ENCODE data around the gene CAB39L.

CAB39L gene

DNA sequence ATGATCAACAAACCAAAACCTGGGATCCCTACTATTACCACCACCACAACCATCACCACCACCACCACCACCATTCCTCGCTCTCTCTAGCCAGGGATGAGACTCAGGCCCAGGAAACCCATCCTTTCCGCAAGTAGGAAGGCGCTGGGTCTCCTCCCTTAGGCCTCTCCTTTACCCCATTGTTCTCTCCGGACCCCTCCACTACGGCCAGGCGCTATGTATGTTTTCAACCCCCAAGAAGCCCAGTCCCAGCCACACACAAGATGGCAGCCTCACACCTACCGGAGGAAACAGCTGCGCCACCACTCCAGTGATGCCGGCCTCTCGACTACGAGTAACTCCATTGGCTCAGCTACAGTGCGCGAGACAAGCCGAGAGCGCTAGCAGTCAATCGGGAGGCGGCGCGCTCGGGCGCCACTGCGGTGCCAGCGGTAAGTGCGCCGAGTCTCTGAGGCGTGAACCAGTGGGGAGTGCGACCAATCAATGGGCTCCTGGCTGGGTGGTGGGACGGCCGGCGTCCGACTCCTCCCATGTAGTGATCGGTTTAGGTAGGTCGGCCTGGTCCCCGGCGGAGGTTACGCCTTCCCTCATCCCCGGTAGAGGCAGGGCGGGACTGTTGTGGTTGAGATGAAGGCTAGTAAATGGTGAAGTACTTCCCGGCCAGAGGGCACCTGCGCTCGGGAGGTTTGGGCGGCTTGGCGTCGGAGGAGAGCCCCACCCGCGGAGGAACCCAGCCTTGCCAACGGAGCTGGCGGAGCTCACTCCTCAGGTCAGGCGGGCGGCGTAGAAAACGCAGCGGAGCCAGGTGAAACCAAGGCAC lies at the start of gene CAB39L, which contains the start of gene SETDB2:
Gene CAB39L (minus strand): TSS at position 361 of the 820 bp plus-strand sequence. CDS start 61,154 bp downstream, outside the sequence.
Gene SETDB2 (plus strand): TSS at position 571 of the 820 bp plus-strand sequence. CDS start 7,620 bp downstream, outside the sequence.
- in situ Hi-C loops (cut with MboI; ENCODE audit: low sequenced_read_pairs): no loop called here

GRCh38 chr13:49488563-49488962 lies 44.7 kb upstream of the CAB39L start:
- in situ Hi-C loops (cut with MboI; ENCODE audit: low sequenced_read_pairs): no loop called here

DNA sequence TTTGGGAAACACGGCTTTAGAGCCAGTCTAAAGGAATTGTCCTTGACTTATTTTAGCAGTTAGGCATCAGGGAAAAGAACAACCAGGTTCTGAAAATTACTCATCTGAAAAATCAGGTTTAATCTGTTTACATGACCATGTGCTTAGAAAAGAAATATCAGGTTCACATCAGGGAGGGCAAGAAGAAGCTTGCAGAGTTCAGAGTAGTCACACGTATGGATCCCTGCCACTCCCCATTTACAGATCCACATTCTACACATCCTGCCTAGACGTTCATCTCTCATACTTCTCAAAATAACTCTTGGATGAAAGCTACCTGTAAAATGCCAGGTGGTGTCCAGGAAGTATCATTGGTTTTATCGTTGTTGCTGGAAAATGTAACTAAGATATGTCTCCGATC lies 37.9 kb upstream of the CAB39L start:
- in situ Hi-C loops (cut with MboI; ENCODE audit: low sequenced_read_pairs): no loop called here

DNA sequence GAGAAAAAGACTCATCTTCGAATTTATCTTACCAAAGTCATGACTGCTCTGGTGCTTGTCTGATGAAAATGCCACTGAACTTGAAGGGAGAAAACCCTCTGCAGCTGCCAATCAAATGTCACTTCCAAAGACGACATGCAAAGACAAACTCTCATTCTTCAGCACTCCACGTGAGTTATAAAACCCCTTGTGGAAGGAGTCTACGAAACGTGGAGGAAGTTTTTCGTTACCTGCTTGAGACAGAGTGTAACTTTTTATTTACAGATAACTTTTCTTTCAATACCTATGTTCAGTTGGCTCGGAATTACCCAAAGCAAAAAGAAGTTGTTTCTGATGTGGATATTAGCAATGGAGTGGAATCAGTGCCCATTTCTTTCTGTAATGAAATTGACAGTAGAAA lies 32.7 kb upstream of the CAB39L start:
- in situ Hi-C loops (cut with MboI; ENCODE audit: low sequenced_read_pairs): no loop called here

GRCh38 chr13:49472186-49472585 lies 28.3 kb upstream of the CAB39L start:
- in situ Hi-C loops (cut with MboI; ENCODE audit: low sequenced_read_pairs): no loop called here

DNA sequence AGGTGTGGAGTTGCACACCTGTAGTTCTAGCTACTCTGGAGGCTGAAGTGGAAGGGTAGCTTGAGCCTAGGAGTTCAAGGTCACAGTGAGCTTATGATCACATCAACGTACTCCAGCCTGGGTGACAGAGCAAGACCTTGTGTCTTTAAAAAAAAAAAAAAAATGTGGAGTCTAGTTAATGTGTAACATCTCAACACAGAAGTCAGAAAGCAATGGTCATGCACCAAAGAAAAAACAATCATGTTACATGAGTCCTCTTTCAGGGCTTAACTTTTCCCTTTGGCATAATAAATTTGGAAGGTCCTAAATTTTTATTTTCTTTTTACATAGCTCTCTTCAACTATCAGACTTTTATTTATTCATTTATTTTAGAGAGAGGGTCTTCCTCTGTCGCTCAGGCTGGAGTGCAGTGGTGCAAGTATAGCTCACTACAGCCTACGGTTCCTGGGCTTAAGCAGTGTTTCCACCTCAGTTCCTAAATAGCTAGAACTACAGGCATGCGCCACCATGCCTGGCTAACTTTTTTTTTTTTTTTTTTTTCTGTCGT lies 22.5 kb upstream of the CAB39L start:
- in situ Hi-C loops (cut with MboI; ENCODE audit: low sequenced_read_pairs): no loop called here

- in situ Hi-C loops (cut with MboI; ENCODE audit: low sequenced_read_pairs): no loop called here
Measured at GRCh38 chr13:49464621-49465325, 20.9 kb upstream of the CAB39L start.

GRCh38 chr13:49464085-49464484 lies 20.2 kb upstream of the CAB39L start:
- in situ Hi-C loops (cut with MboI; ENCODE audit: low sequenced_read_pairs): no loop called here

- in situ Hi-C loops (cut with MboI; ENCODE audit: low sequenced_read_pairs): no loop called here
Measured at GRCh38 chr13:49459580-49459979, 15.7 kb upstream of the CAB39L start.

DNA sequence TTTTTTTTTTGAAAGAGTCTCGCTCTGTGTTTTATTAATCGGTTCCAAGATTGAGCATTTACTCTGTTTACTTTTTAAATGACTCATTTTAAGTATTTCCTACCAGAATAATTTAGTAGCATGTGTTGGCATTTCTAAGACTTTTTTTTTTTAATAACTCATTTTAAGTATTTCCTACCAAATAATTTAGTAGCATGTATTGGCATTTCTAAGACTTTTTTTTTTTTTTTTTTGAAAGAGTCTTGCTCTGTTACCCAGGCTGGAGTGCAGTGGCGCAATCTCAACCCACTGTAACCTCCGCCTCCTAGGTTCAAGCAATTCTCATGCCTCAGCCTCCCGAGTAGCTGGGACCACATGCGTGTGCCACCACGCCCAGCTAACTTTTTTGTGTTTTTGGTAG lies 13.4 kb upstream of the CAB39L start:
- in situ Hi-C loops (cut with MboI; ENCODE audit: low sequenced_read_pairs): no loop called here

DNA sequence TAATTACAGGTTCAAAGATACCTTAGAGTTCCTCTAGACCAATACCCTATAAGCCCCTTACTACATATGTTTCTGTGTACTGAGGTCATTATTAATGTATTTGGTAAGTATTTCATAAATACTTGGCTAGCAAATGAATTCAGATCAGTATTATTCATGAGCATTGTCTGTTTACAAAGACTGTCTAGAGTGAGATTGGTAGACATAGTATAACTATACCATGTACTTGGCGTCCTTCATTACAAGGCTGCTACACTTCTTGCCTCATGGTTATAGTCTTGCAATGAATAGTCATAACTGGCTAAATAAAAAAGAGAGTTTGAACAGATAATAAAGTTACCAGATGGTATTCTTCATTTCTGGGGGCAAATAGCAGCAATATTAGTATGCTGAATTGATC lies 12.3 kb upstream of the CAB39L start:
- in situ Hi-C loops (cut with MboI; ENCODE audit: low sequenced_read_pairs): no loop called here

DNA sequence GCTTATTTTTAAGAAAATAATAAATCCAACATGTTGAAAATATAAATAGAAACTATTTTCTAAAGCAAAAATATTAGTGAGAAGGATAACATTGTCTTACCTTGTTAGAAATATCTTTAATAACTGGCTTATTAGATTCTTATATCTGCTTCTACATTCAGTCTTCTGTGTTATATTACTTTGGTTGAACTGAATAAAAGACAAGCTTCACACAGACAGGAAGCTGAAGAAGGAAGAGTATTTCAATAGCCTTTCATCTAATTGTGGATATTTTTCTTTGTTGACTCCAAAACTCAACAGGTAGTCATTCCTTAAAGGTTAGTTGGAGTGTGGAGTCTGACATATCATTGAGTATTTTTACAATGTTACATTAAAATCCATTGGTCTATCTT lies 11.1 kb upstream of the CAB39L start:
- in situ Hi-C loops (cut with MboI; ENCODE audit: low sequenced_read_pairs): no loop called here

DNA sequence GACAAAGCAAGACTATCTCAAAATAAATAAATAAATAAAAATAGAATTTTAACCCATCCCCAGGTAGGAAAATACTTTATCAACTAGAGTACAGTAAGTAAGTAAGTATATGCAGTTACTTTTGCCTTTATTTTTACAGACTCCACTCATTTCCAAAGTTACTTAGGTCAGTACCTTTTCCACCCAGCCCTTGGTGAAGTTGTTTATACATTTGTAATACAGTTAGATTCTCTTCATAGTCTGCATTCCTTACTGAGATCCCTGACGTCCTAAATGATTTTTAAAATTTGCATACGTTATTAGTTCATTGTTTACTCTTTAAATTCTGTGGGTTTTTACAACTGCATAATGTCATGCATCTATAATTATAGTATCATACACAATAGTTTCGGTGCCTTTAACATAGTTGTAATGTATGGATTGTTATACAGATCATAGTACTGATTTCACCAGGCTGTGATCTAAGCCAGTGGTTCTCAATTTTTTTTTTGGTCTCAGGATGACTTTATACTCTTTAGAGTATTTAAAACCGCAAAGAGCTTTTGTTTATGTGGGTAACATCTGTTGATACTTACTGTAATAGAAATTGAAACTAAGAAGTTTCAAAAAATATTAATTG lies 10.6 kb upstream of the CAB39L start:
- in situ Hi-C loops (cut with MboI; ENCODE audit: low sequenced_read_pairs): no loop called here

DNA sequence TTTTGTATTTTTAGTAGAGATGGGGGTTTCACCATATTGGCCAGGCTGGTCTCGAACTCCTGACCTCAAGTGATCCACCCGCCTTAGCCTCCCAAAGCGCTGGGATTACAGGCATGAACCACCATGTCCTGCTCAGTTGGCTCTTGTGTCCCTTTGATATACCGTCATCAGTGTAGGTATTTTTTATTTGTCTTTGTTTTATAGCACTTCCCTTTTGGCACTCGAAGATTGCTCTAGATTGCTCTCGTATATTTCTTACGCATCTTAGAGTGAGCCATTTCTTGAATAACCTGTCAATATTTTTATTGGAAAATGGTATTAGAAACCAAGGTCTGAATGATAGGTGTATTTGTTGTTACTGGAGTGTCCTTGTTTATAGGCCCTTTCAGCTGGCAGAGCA lies 9.6 kb upstream of the CAB39L start:
- in situ Hi-C loops (cut with MboI; ENCODE audit: low sequenced_read_pairs): no loop called here

DNA sequence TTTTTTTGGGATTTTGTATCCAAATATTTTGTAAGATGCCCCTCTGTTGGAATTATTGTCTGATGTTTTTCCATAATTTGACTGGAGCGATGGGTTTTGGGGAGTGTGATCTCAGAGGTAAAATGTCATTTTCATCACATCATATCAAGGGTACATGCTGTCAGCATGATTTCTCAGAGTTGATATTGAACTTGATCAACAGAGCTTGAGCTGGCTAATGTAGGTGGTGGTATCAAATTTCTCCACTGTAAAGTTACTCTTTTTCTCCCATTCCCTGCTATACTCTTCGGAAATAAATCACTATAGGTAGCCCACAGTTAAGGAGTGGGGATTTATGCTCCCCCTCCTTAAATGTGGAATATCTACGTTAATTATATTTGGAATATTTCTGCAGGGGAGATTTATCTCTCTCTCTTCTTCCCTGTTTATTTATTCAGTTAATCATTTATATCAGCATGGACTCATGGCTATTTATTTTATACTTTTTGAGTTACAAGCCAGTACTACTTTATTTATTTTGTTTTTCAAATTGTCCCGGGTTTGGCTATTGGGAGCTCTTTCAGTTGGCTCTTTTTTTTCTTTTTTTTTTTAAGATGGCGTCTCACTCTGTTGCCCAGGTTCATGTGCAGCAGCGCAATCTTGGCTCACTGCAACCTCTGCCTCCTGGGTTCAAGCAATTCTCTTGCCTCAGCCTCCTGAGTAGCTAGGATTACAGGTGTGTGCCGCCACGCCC lies 9.0 kb upstream of the CAB39L start:
- in situ Hi-C loops (cut with MboI; ENCODE audit: low sequenced_read_pairs): no loop called here

DNA sequence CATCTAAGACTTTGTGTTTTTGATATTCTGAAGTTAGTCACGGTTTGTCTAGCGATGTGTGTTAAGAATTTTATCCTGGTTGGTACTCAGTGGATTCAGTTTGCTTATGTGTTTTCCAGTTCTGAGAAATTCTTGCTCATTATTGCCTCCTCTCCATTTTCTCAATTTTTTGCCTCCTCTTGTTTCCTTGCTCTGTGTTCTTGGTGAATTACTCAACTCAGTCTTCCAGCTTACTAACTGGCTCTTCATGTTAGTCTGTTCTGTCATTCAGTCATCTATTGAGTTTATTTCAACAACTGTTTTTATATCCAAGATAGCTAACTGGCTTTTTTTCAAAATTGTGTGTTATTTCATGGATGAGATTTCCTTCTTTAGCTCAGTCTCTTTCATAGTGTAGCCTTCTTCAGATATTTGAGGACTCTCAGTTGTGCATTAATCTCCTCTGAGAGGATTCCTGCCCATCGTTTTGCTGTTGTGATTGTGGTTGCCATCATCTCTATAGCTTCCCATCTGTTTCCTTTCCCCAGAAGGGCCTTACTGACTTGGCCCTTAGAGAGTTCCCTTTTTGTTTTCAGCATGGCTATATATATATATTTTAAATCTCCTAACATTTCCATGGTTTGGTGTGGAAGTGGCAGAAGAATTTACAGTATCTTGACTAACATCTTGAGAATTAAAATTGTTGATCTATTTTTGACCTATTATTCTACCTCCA lies 6.4 kb upstream of the CAB39L start:
- in situ Hi-C loops (cut with MboI; ENCODE audit: low sequenced_read_pairs): no loop called here

DNA sequence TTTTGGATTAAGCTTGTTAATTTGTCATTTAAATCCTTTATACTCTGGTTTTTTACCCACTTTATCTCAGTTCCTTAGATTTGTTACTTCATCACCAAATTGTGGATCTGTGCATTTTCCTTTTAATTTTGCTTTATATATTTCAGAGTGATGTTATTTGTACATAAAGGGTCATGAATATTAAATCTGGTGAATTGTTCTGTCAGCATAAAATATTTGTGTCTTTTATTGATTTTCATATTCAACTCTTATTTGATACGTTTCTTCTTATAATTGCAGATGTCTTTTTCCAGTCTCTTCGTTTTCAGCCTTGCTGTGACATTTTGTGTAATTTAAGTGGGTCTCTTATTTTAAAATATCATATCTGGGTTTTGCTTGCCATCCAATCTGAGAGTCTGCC lies 4.9 kb upstream of the CAB39L start:
- in situ Hi-C loops (cut with MboI; ENCODE audit: low sequenced_read_pairs): no loop called here

DNA sequence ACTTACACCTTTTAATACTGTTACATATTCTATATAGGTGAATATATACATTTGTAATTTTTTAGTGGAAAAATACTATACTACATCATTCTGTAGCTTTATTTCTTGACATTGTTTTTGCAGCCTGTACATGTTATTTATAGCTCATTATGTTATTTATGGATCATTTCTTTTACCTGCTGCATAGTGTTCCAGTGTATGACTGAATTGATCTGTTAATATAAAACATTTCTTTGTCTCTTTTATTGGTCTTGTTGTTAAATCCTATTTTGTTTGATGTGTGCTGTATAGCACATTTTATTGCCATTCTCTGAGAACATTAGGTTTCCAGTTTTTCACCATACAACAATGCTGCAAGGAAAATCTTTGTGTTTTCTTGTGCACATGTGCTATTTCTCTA lies 2.6 kb upstream of the CAB39L start:
- in situ Hi-C loops (cut with MboI; ENCODE audit: low sequenced_read_pairs): no loop called here

GRCh38 chr13:49444524-49445395 lies 896 bp upstream of the CAB39L start:
- in situ Hi-C loops (cut with MboI; ENCODE audit: low sequenced_read_pairs): no loop called here
